GM12878 (cell line): Measurements from ENCODE around the gene OR2A5. TPM values are rescaled to one million over a fixed set of nuclear protein-coding genes. Genes with fewer than 3 reads are reported as not detected.
A peak's percentile ranks its signal among the peaks of the same experiment; 100 is the strongest.

Source experiments
- ATAC-seq: fragments of 200-7000 bp; cut with Tn5 transposase; 3 replicates; pipeline ENCODE4 v1.9.1; 2020; ENCODE audit warnings: mild to moderate bottlenecking, moderate library complexity
- BruUV-seq: library from RNA; stranded (reverse); fragments of 400-500 nt; replicated peaks from 2 replicates; lab custom pipeline; 2021; lab: Mats Ljungman, UMichigan
- CTCF ChIA-PET: fragments of 300-600 bp; sonication (Branson Sonifier 250); formaldehyde crosslinking; extraction: SDS; loops from one replicate; lab custom pipeline; 2021; ENCODE audit warnings: inconsistent platforms; lab: Yijun Ruan, JAX
- POLR2A ChIA-PET: fragments of 350-600 bp; formaldehyde crosslinking; extraction: SDS; loops from one replicate; lab custom pipeline; 2021; ENCODE audit warnings: inconsistent platforms; lab: Charles Lee
- RAD21 ChIA-PET: fragments of 300-600 bp; sonication (Branson Sonifier 250); formaldehyde crosslinking; loops from one replicate; lab custom pipeline; 2023; ENCODE audit warnings: antibody characterized with exemption; ENCODE audit not compliant: unreplicated experiment; lab: Charles Lee
- SMC1A ChIA-PET: fragments of 300-600 bp; sonication (Branson Sonifier 250); formaldehyde crosslinking; loops from one replicate; lab custom pipeline; 2023; ENCODE audit not compliant: unreplicated experiment, uncharacterized antibody; lab: Charles Lee
- DNase-seq: peaks from one replicate; pipeline ENCODE4 v3.0.0-alpha.2; 2011; ENCODE audit warnings: low read depth, low spot score
- FAIRE-seq: peaks from 3 replicates; lab custom pipeline; 2011; peaks lifted over from hg19 to GRCh38; lab: Jason Lieb, UNC
- H2AFZ ChIP-seq: 2 replicates; pipeline ENCODE4 v1.6.0; 2011; ENCODE audit warnings: low read depth, low read length, control low read depth; ENCODE audit not compliant: control insufficient read depth
- H3K27ac ChIP-seq: 2 replicates; pipeline ENCODE4 v1.5.1; 2011; ENCODE audit warnings: control low read depth; ENCODE audit not compliant: control insufficient read depth, insufficient read depth
- H3K27me3 ChIP-seq, 2 experiments: replicated peaks in 1 of 2; 2 replicates each; pipeline versions ENCODE4 v1.6.0 to v1.6.1; 2011; ENCODE audit warnings: low read length in 1 of 2; ENCODE audit not compliant: control insufficient read depth in 2 of 2, insufficient read depth in 2 of 2
- H3K36me3 ChIP-seq, 2 experiments: 2 replicates each; pipeline ENCODE4 v1.5.1; 2011; ENCODE audit warnings: low read length in 1 of 2; ENCODE audit not compliant: control insufficient read depth in 2 of 2, insufficient read depth in 2 of 2
- H3K4me1 ChIP-seq: 2 replicates; pipeline ENCODE4 v1.6.1; 2011; ENCODE audit warnings: mild to moderate bottlenecking, low read length, moderate library complexity, mixed read lengths; ENCODE audit not compliant: control insufficient read depth, insufficient read depth
- H3K4me2 ChIP-seq: 2 replicates; pipeline ENCODE4 v1.6.0; 2011; ENCODE audit warnings: control low read depth; ENCODE audit not compliant: control insufficient read depth, insufficient read depth
- H3K4me3 ChIP-seq: fragments of 200-600 bp; sonication (generic); 2 replicates; pipeline ENCODE4 v1.5.1; 2016
- H3K79me2 ChIP-seq: 2 replicates; pipeline ENCODE4 v1.6.0; 2011; ENCODE audit warnings: low read length; ENCODE audit not compliant: control insufficient read depth, insufficient read depth
- H3K9ac ChIP-seq: 2 replicates; pipeline ENCODE4 v1.8.0; 2011; ENCODE audit warnings: low read length, control low read depth, mixed read lengths; ENCODE audit not compliant: control insufficient read depth, insufficient read depth
- H3K9me3 ChIP-seq: replicated peaks from 3 replicates; pipeline ENCODE4 v1.5.1; 2011; ENCODE audit warnings: mild to moderate bottlenecking, low read length; ENCODE audit not compliant: control insufficient read depth, insufficient read depth
- H4K20me1 ChIP-seq: 2 replicates; pipeline ENCODE4 v1.6.0; 2011; ENCODE audit not compliant: control insufficient read depth, insufficient read depth
- CTCF ChIP-seq, 3 experiments: IDR thresholded peaks in 2 of 3; conservative IDR thresholded peaks in 1 of 3; 2 replicates each; pipeline ENCODE4 v1.5.1; 2011; ENCODE audit warnings: low read depth in 3 of 3, low read length in 3 of 3, mild to moderate bottlenecking in 3 of 3, control low read depth in 2 of 3, moderate library complexity in 2 of 3, inconsistent platforms in 1 of 3, mixed read lengths in 1 of 3; ENCODE audit not compliant: control insufficient read depth in 2 of 3, insufficient read depth in 1 of 3; ENCODE audit errors: extremely low read depth in 1 of 3
- E2F4 ChIP-seq: IDR thresholded peaks from 2 replicates; pipeline ENCODE4 v1.6.1; 2012; ENCODE audit warnings: low read depth, low read length, improper control_type of control experiment
- KAT2A ChIP-seq: conservative IDR thresholded peaks from 2 replicates; pipeline ENCODE4 v1.6.1; 2011; ENCODE audit warnings: low read depth, low read length; ENCODE audit not compliant: control insufficient read depth
- NR2C2 ChIP-seq: IDR thresholded peaks from 2 replicates; pipeline ENCODE4 v1.6.1; 2011; ENCODE audit warnings: borderline replicate concordance, low read depth; ENCODE audit not compliant: control insufficient read depth, insufficient read length
- PAX5 ChIP-seq: IDR thresholded peaks from 2 replicates; pipeline ENCODE4 v1.6.1; 2011; ENCODE audit warnings: low read depth, low read length, borderline replicate concordance
- STAT3 ChIP-seq: IDR thresholded peaks from 2 replicates; pipeline ENCODE4 v1.6.1; 2011; ENCODE audit warnings: low read depth, low read length, improper control_type of control experiment
- WGBS: methylation state at CpG from one replicate; pipeline ENCODE4 v1.1.6; 2016; ENCODE audit warnings: low lambda C conversion rate; ENCODE audit not compliant: insufficient replicate concordance, insufficient coverage; ENCODE audit errors: missing lambda C conversion rate; 5-methylcytosine and 5-hydroxymethylcytosine counted together
- in situ Hi-C: fragments of 300-500 bp; cut with MboI; formaldehyde crosslinking; loops from 9 replicates; pipeline ENCODE4 v1.14.3; 2018; ENCODE audit warnings: mixed read lengths
- intact Hi-C: fragments of 100-400 bp; cut with micrococcal nuclease; formaldehyde crosslinking; loops from one replicate; pipeline ENCODE4 v1.14.2; 2022; ENCODE audit not compliant: unreplicated experiment
- polyA plus RNA-seq, 11 experiments: library from polyadenylated mRNA; depleted of rRNA in 4 of 11; unstranded in 6 of 11; stranded (reverse) in 5 of 11; fragments of >200 nt; fragmentation: Nextera tagmentation in 4 of 11; fragmentation: Illumina TruSeq in 1 of 11; extraction: Ambion mirVana in 4 of 11; extraction: Trizol in 1 of 11; gene quantifications; 1 replicate in 1 of 11; 2 replicates in 10 of 11; pipeline versions ENCODE4 v1.2.1 to v1.2.3, GENCODE V29; 2011 to 2016; ENCODE audit warnings: inconsistent platforms in 2 of 11, missing spikeins in 2 of 11, low read depth in 1 of 11
- total RNA-seq, 4 experiments: library from RNA; depleted of rRNA in 3 of 4; stranded (reverse); fragments of >200 nt in 3 of 4; fragmentation: Illumina TruSeq in 1 of 4; extraction: Trizol in 1 of 4; gene quantifications; 2 replicates each; pipeline versions ENCODE4 v1.2.1 to v1.2.3, GENCODE V29; 2013 to 2021

The OR2A5 gene
- total and polyA plus RNA-seq, 10 of the 15 experiments (the other 5 are each of a cell fraction or from before 2014, with no cell fraction given) = 0.19 TPM; not detected in 9

GRCh38 chr7:144063710-144064109 lies 15.0 kb downstream of the OR2A5 start:
- no peak overlapping the region for H3K27ac ChIP-seq
- peak; percentile 31; the same call in 1 of the 3 replicates for ATAC-seq
- H3K9ac ChIP-seq = no peak overlapping the region
- DNase-seq = no peak
- no peak for TF ChIP-seq PAX5
- no peak for TF ChIP-seq E2F4
- no peak for TF ChIP-seq STAT3
- peak; percentile 32 to 54 (median 53); a peak in 5 of 6 replicates for TF ChIP-seq CTCF (IDR thresholded peaks at IDR 0.05 in 2 of 3, conservative IDR thresholded peaks at IDR 0.05 in 1 of 3; ENCODE audit: control insufficient read depth in 2 of 3, extremely low read depth in 1 of 3, insufficient read depth in 1 of 3, low read depth in 3 of 3, low read length in 3 of 3)
- no peak for TF ChIP-seq NR2C2
- no peak for TF ChIP-seq KAT2A
- FAIRE-seq = peak; percentile 13
- no peaks in the 10 kb centered on the region for H3K9me3 ChIP-seq
- in situ Hi-C loops = no loop called here
- no peaks in the 10 kb centered on the region for H3K36me3 ChIP-seq
- no peaks in the 10 kb centered on the region for H3K27me3 ChIP-seq
- no TSS peak for BruUV-seq
- no peaks in the 10 kb centered on the region for H4K20me1 ChIP-seq
- CTCF ChIA-PET = interaction anchor here (0.7 to 2.3 kb wide), 7 partner anchors 9 to 164 kb away, joined by 3 to 16 read pairs (median 4); no protein-coding TSS in a partner anchor
- H3K4me1 ChIP-seq = no peaks in the 10 kb centered on the region
- no peak overlapping the region for H2AFZ ChIP-seq
- RAD21 ChIA-PET = interaction anchor here (2.4 kb wide), 1 partner anchor 64 kb away, joined by 10 read pairs; no protein-coding TSS in a partner anchor
- 33% methylated on average over 3 of the region's 3 CpGs for WGBS
- intact Hi-C loops = no loop called here
- H3K79me2 ChIP-seq = no peaks in the 10 kb centered on the region
- H3K4me2 ChIP-seq = no peak overlapping the region
- SMC1A ChIA-PET = interaction anchor here (1.6 kb wide), 2 partner anchors 9 to 64 kb away, joined by 6 to 8 read pairs; no protein-coding TSS in a partner anchor
- no peak overlapping the region for H3K4me3 ChIP-seq
- POLR2A ChIA-PET = no interaction called here
